Cerebellar cortex (tissue), 1 donor: ENCODE results near the gene PLCB2.

ENCODE experiments used
- DNase-seq: peaks from one replicate; pipeline ENCODE4 v3.0.0-alpha.2; 2015; ENCODE audit warnings: low spot score

The PLCB2 gene

DNA sequence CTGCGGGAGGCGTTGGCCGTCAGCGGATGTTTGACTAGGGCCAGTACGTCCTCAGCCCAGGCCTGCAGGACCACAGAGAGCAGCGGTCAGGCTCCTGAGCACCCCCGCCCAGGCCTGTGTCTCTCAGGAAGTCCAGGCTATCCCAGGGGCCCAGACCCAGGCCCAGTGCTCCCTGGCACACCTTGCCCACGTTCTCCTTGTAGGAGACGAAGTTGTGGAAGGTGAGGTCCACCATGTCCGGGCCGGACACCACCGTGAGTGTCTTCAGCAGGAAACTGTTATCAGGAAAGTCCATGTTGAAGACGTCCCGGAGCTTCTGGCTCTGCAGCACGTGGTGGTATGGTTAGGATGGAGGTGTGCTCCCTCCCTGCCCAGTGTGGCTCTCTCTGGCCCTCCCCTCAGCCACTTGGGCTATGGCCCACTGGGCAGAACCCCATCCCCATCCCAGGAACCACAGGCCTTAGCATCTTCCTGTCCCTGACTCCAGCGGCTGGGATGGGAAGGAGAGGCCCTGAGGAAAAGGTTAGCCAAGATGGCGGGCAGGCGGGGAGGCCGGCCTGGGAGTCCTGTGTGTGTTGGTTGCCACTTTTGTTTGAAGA is 5.3 kb downstream of the PLCB2 start:
- DNase-seq, result no peak

DNA sequence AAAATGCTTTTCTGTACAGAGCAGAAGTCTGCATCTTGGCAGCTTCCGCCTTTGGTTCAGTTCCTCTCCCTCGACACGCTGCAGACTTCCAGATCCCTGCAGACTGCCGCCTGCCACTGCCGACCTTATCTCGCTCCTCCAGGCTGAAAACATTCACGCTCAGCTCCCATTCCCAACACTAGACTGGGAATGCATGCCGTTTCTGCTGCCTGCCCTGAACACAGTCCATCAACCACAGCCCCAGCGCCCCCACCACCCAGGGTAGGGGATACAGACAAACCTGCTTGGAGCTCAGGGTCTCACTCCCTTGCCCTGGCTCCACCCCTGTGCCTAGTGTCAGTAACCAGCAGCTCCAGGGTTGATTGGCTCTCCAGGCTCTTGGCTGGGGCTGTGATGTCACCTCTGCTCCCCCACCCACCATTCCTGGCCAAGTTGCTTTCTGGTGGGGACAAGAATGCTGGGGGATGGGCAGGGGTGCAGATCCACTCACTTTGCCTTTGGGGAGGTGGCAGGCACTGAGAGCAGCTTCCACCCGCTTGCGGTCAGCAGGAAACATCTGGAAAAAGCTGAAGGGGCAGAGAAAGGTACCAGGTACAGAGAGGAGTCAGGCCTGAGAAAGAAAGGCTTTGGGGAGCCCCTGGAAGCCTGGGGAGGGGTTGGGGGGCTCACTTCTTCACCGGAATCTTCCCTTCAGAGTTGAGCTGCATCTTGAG is 6.1 kb downstream of the PLCB2 start:
- no peak for DNase-seq

DNA sequence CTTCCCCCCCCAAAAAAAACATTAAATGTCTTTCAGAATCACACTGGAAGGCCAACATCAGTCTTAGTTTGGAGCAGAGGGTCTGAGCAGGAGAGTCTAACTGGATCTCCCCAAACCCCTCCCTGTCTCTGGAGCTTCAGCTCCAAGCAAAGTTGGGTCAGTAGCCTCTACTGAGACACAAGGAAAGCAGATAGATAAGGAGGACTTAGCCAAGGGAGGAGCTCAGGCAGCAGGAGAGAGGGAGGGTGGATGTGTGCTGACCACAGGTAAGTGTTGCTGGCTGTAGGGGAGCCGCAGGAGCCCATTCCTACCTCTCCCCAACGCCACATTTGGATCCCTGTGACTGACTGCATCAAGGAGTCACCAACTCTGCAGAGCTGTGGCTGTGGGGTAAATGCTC is 7.0 kb downstream of the PLCB2 start:
- DNase-seq, result no peak

DNA sequence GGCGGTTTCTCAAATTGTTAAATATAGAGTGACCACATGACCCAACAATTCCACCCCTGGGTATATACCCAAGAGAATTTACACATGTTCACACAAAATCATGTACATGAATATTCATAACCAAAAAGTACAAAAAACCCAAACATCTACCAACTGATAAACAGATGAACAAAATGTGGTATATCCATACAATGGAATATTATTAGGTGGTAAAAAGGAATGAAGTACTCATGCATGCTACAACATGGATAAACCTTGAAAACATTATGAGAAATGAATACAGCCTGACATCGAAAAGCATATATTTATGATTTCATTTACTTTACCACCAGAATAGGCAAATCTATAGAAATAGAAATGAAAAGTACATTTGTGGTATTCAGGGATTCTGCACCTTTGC is 7.4 kb downstream of the PLCB2 start:
- DNase-seq, result no peak

DNA sequence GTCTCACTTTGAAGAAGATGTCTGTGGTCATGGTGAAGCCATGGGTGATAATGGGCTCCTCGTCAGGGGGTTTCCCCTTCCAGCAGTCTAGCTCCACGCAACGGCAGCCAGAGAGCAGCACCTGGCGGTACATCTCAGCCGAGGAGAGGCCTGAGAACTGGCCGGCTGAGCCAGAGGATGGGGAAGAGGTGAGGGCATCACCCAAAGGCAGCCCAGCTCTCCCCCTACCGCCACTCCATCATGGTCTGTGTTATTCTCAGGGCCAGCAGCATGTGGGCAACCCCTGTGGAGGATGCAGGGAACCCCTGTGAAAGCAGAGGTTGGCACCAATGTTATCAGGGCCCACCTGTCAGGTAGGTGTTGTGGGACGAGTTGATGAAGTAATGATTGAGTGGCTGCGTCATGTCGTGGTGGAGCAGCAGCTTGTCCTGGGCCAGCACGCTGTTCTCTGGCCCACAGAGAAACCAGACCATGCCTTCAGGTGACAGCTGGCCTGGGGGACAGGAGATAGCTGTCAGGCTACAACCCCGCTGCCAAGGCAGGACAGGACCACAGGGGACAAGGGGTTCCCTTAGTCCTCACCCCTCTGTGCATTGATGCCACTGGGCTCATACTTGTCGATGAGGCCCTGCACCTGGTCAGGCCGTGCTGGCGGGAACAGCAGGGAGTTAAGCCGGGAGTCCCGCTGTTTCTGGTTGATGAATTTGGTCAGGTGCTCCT is 9.4 kb downstream of the PLCB2 start:
- no peak for DNase-seq

DNA sequence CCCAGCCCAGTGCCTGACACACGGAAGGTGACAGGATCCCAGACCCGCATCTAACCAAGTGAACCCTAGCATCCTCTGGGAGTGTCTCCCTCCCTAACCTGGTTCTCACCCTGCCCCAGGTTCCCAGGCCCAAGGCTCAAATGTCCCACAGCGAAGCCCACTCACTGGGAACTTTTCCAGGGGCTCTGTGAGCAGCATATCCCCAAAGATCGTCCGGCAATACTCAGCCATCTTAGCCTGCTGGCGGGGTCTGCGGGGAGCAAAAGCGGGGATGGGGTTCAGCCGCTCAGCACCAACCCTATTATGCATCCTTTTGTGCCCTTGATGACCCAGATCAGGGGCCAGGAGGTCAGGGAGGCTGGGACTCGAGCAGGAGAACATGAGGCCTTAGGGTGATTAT is 10.4 kb downstream of the PLCB2 start:
- DNase-seq, result no peak

DNA sequence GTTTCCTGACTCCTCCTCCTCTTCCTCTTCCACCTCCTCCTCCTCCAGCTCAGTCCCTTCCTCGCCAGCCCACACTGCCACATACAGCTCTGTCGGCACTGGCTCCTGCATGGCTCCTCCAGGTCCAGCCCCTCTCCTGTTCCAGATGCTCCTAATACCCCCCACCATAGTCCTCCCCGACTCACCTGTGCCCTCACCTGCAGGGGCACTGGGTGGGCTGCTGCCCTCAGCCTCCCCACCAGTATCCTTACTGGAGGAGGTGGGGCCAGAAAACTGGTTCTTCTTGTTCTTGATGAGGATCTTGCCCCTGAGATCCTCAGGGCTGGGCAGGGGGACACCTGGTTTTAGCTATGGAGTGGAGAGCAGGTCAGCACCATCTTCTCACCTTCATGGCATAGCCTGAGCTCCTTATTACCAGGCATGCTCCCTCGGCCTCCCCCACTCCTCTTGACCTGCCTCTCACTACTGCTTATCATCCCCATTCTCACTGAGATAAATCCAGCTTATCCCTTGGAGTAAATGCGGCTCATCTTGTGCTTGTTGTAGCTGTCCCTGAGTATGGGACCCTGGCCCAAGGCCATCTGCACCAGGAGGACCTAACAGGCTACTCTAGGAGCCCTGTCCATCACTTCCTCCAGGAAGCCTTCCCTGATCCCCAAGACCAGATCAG is 11.0 kb downstream of the PLCB2 start:
- DNase-seq, result no peak

DNA sequence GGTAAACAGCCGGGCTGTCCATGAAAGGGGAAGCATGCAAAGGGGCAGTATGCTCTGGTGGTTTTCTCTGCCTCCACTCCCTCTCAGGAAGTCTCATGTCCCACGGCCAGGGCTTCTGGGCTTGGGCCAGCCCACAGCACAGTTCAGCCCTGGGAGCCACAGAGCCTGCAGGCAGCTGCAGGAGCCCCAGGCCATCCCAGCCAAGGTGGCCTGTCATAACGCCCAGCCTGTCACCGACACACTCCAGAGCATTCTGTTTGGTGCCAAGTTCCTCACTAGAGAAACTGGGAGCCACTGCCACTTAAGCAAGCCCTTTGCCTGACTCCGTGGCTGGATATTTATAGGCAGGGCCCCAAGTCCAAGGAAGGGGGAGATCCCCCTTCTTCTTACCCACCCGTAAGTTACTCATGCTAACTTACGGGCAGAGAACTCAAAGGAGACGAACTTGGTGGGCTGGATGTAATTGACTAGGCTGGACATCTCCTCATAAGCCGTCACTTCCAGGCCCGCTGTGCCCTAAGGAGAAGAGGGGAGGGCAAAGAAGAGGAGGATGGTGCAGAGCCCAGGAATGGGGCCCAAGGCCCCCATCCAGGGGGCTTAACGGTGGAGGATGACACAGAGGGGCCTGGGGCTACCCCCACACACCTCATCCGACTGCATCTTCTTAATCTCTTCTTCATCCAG is 11.7 kb downstream of the PLCB2 start:
- DNase-seq, result no peak

DNA sequence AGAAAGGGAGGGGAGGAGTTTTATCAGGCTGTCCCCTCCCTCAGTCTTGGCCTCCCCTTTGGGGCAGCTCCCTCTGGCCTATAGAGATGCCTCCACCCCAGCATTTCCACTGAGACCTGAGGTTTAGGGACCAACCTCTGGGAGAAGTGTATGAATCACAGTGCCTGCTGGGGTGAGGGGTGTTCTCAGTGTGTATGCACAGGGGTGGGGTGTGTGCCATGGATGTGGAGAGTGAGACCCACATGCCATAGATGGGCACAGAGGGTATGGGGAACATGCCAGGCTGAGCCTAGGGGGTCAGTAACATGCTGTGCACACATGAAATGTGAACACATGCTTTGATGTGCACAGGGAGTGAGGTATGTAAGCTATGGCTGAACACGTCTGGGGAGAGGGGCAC is 12.4 kb downstream of the PLCB2 start:
- DNase-seq, result no peak

DNA sequence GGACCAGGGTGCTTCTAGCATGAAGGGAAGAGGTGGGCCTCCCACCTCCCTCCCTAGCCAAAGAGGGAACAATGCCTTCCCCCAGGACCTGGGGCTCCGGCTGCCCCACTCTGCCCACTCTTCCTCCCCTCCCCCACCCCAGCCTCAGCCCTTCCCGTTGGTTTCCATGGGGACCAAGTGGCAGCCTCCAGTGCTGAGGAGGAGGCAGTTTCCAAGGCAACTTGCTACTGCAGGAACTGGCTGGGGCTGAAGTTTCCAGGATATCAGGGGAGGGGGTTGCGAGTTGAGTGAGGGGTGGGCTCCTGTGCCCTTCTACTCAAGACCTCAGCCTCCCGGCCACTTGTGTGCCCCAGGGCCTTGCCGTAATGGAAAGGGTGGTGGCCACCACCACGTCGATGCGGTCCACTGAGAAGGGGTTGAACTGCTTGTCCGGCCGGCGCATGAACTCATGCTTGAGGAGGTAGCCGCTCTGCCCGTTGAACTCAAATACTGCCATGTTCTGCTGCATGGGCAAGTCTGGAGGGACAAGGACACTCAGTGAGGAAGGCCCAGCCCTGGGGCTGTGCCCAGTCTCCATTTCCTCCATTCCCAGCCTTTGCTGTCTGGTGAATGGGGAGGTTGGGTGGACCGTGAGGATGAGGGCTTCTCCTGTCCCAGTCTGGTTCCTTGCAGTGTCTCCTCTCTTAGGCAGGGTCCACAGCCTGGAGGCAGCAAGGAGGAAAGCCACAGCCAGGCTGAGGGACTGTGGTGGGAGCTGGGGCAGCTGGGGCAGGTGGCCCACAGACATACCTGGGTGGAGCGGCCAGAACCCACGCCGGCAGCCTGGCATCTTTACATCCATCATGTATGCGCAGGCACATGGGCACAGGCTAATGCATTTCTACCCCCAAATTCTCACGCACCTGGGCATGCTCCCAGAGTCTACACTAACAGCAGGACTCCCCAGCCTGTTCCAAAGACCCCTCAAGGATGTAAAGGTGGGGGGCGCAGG is 13.5 kb downstream of the PLCB2 start:
- no peak for DNase-seq

DNA sequence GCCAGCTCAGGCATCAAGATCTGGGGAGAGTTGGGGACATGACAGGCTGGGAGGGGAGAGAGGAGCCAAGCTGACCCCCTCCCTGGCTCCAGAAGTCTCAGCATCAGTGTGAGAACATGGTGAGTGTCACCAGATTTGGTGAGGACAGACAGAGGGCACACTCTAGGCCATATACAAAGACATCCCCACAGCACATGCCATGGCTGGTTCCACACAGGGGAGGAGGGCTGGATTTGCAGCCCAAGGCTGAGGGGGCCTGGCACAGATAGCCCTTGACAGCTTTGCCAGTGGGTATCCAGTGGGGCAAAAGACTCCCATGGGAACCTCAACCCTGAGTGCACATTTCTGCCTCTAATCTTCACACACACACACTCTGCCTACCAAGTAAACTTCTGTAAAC is 14.7 kb downstream of the PLCB2 start:
- DNase-seq, result no peak

DNA sequence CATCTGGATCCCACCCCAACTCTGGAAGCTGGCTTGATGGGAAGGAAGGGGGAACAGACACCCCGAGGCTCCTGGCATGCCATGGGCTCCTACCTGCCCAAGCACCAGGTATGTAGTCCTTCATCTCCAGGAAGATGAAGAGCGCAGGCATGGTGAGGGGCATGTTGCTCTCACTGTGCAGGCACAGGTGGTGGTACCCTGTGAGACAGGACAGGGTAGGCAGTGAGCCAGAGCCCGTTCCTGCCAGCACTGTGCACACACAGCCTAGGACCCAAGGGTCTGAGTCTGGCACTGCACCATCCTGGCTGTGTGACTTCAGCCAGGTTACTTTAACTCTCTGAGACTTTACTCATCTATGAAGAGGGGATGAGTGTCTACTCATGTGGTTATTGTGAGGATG is 15.5 kb downstream of the PLCB2 start:
- no peak for DNase-seq

DNA sequence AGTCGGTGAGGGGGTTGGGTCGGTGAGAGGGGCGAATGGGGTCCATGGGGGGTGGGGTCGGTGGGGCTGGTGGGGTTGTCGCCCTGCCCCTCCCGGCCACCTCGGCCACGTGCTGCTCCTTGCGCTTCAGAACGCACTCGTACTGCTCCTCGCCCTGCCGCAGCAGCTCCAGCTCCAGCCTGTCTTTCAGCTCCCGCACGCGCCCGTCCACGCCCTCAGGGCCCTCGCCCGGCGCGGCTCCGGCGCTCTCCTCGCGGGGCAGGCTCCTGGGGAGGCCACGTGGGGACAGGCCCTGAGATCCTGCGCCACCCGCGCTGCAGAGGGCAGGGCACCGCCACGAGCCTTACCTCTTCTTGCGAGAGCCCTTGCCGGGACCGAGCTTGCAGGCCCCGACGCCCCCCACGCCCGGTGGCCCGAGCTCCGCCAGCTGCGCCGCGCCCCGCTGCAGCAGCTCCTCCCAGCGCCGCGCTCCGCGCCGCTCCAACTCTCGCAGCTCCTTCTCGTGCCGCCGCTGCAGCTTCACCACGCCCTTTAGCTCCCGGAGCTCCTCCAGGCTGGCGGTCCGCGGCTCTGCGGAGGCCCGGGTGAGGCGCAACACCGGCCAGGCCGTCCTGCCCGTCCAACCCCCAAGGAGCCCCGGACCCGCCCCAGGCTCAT is 16.7 kb downstream of the PLCB2 start:
- DNase-seq, result no peak

DNA sequence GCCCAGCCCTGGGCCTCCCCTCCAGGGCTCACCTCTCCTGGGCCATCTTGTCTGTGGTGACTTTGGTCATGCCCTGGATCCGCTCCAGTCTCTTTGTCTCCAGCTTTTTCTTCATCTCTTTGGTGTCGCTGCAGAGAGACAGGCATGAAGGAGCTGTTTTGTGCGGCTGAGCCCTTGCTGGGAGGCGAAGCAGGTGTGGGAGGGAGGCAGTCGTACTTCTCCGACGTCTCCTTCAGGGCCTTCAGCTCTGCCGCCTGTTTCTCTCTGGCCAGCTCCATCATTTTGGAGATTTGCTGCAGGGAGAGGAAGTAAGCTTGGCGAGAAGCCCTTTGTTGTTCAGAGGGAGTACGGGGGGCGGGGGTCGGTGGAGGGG is 17.2 kb downstream of the PLCB2 start:
- DNase-seq, result no peak

DNA sequence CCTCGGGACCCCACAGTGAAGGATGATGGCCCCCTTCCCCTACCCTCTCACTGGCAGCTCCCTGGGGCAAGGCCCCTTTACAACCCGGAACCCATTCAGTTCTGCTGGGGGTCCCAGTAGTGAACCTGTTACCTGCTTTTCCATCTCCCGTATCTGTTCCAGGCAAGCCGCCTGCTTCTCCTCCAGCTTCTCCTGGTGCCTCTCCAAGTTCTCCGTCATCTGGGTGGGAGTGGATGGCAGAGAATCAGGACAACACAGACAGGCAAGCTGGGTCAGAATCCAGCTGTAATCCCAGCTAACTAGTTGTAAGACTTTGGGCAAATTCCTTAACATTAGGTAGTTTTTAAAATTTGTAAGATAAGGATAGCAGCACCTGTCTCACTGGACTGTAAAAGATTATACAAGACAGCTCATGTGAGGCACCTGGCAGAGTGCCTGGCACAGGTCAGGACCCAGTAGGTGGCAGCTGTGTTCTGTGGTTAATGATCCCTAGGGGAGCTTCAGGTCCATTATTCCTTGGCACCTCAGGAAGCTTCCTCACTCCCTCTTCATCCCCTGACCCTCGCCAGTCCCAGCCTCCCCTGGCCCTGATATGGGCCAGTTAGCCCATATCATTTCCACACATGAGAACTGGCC is 18.5 kb downstream of the PLCB2 start:
- peak; percentile 52 for DNase-seq

DNA sequence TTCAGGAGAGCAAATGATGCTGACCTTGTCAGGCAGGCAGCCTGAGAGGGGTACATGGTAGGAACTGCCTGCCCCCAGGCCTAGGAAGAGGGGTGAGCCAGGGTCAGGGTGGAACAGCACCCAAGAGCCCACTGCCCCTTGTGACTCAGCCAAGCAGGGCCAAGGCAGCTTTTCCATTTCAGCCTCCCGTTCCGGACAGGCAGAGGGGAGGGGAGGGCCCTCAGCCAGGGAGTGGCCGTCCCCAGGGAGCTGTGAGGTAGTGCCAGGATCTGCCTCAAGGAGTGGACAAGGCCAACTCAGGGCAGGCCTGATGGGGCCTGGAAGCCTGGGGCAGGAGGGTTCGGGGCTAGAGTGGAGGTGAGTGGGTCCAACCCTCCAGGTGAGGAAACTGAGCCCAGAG is 19.8 kb downstream of the PLCB2 start:
- DNase-seq, result no peak

DNA sequence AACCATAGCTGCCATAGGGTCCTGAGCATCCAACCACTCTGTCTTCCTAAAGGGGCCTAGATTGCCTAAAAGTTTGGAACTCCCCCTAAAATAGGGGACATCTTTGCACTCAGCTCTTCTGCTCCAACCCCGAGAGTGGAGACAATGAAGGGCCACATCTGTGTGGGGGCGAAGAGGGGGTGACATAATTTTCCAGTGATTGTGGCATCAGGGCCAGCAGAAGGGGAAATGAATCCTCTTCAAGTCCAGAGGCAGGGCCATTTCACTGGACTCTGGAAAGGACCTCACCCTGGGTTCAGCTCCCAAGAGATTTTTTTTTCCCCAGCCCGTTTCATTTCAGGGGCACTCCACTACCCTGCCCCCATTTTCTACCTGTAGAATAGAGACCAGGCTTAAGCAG is 20.2 kb downstream of the PLCB2 start:
- DNase-seq, result no peak

DNA sequence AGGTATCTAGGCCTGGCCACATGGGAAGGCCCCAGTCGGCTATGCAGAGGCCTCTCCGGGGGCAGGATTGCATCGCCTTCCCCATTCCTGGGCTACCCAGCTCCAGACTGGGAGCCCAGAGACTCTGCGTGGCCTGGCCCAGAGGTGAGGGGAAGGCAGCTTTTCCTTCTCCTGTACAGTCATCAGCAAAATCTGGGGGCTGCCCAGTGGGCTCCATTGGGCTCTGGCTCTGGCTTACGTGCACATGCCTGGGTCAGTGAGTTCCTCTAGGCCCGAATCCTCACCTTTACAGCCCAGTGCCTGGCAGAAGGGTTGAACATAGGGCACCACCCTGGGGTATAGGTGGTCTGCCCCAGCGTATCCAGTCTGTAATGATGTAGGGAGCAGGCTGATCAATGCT is 20.9 kb downstream of the PLCB2 start:
- no peak for DNase-seq

DNA sequence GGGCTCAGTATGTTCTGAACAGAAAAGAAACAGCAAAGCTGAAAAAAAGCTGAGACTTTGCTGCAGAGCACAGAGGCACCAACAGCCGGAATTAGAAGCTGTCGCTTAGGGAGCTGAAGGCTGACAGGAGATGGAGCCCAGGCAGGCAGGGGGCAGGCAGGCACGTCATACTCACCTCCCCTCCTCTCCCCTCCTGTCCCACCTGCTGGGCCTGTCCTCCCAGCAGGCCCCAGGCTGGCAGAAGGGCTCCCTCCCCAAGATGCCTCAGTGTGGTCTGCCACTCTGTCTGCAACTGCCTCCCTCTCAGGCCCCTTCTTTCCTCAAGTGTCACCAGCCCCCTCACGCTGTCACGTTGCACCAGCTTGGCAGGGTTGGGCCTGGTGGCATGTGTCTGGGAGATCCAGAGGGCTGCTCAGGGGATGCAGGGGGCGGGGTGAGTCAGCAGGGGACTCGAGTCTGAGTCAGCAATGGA is 21.6 kb downstream of the PLCB2 start:
- no peak for DNase-seq

DNA sequence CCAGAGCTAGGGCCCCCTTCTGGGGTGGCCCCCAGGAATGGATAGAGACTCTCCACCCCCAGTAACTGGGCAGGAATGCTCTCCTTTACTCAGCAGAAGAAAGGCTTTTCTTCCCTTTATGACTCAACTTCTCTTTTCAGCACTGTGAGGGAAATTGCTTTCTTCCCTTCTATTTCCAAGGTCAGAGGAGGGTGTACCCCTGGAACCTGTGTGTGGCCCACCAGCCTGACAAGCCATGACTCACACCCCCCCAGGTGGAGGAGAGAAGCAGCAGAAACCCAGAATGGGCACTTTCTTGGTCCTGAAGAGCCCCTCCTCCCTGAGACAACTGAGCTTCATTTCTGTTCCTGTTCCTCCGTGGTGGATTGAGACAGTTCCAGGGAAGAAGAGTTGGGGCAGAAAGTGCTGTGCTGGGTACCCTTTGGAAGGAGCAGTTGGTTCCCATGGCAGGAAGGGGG is 22.2 kb downstream of the PLCB2 start:
- no peak for DNase-seq
